Thyroid gland (tissue), 4 donors: ENCODE results near the gene CIROP. TPM values are rescaled to one million over a fixed set of nuclear protein-coding genes. Genes with fewer than 3 reads are reported as not detected.

Experiments
- DNase-seq, 2 donors: peaks; one replicate each; pipeline ENCODE4 v3.0.0-alpha.2; 2019
- H3K27ac ChIP-seq, 3 donors: fragments of 200-600 bp; sonication (generic); 1 replicate in 2 of 3; 2 replicates in 1 of 3; pipeline ENCODE4 v1.5.1; 2016 to 2019; ENCODE audit warnings: mild to moderate bottlenecking in 1 of 3, moderate library complexity in 1 of 3
- H3K27me3 ChIP-seq: fragments of 200-600 bp; sonication (generic); one replicate; pipeline ENCODE4 v1.5.1; 2019
- H3K36me3 ChIP-seq, 2 donors: fragments of 200-600 bp; sonication (generic); one replicate each; pipeline ENCODE4 v1.5.1; 2016 to 2019
- H3K4me1 ChIP-seq, 2 donors: fragments of 200-600 bp; sonication (generic); one replicate each; pipeline ENCODE4 v1.5.1; 2017 to 2019
- H3K4me3 ChIP-seq, 3 donors: fragments of 200-600 bp; sonication (generic); replicated peaks in 1 of 3; 1 replicate in 2 of 3; 2 replicates in 1 of 3; pipeline ENCODE4 v1.5.1; 2016; ENCODE audit warnings: mild to moderate bottlenecking in 1 of 3
- H3K9me3 ChIP-seq: fragments of 200-600 bp; sonication (generic); one replicate; pipeline ENCODE4 v1.5.1; 2017
- POLR2A ChIP-seq, 2 donors: fragments of 450-650 bp; IDR thresholded peaks; one replicate each; pipeline ENCODE4 v1.6.1; 2017; ENCODE audit warnings: antibody characterized with exemption in 2 of 2, mild to moderate bottlenecking in 2 of 2, moderate library complexity in 1 of 2
- WGBS, 2 donors: methylation state at CpG; one replicate each; pipeline ENCODE4 v1.1.5; 2017; 5-methylcytosine and 5-hydroxymethylcytosine counted together
- intact Hi-C: fragments of 100-400 bp; cut with DNase I; formaldehyde crosslinking; loops from one replicate; pipeline ENCODE4 v1.15.1; 2023
- total RNA-seq, 4 donors: library from RNA; depleted of rRNA; stranded (reverse); fragments of >200 nt; gene quantifications; one replicate each; pipeline ENCODE4 v1.2.3, GENCODE V29; 2016
- TF ChIP-seq, protein P1 (sequence below), 6 experiments: fragments of 200-600 bp in 3 of 6; fragments of 450-650 bp in 3 of 6; sonication (generic) in 3 of 6; IDR thresholded peaks; one replicate each; pipeline ENCODE4 v1.5.1; 2016 to 2019; ENCODE audit warnings: antibody characterized with exemption in 6 of 6, mild to moderate bottlenecking in 2 of 6, inconsistent platforms in 1 of 6, moderate library complexity in 1 of 6

Gene CIROP
- total RNA-seq, 4 donors from 2014 or later, result 0.11 TPM; not detected in 3

DNA sequence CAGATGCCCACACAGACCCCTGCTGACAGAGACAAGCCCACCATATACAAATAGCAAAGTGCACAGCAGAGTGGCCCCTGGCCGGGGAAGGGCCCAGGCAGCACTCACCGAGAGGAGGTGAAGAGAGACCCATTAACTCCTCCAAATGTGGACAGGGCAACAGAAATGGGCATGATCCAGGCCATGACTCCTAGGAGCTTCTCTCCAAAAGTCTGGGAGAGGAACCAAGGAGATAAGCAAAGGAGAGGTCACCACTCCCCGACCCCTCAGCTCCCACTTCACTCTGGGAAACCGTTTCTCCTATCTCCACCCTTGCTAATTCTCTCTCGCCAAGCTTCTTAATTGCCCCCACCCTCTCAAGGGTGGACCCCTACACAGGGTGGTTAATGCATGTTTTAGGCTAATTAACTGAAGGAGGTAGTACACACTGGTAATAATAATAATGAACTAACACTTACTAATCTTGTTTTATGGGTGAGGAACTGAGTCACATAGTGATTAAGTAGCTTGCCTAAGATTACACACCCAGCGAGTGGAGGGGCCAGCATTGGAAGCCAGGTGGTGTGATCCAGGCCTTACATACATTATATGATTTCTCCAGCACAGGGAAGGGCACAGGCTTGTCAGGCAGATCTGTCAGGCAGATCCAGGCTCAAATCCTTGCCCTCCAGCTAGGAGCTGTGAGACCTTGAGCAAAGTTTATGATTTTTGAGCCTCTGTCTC lies 33.2 kb upstream of the CIROP start:
- no peak overlapping the region for H3K27ac ChIP-seq
- H3K4me1 ChIP-seq, result peaks cover 0 to 9% of the 10 kb centered on the region in 2 donors
- H3K4me3 ChIP-seq, result no peak overlapping the region
- H3K9me3 ChIP-seq, result no peaks in the 10 kb centered on the region
- H3K27me3 ChIP-seq, result no peaks in the 10 kb centered on the region
- DNase-seq, result no peak
- H3K36me3 ChIP-seq, result peaks cover 11 to 14% of the 10 kb centered on the region in 2 donors
- intact Hi-C loops, result no loop called here
- 93% methylated on average over 6 of the region's 6 CpGs for WGBS, 2 donors
- no peak for TF ChIP-seq POLR2A (IDR thresholded peaks at IDR 0.05)
- TF ChIP-seq, protein P1, sequence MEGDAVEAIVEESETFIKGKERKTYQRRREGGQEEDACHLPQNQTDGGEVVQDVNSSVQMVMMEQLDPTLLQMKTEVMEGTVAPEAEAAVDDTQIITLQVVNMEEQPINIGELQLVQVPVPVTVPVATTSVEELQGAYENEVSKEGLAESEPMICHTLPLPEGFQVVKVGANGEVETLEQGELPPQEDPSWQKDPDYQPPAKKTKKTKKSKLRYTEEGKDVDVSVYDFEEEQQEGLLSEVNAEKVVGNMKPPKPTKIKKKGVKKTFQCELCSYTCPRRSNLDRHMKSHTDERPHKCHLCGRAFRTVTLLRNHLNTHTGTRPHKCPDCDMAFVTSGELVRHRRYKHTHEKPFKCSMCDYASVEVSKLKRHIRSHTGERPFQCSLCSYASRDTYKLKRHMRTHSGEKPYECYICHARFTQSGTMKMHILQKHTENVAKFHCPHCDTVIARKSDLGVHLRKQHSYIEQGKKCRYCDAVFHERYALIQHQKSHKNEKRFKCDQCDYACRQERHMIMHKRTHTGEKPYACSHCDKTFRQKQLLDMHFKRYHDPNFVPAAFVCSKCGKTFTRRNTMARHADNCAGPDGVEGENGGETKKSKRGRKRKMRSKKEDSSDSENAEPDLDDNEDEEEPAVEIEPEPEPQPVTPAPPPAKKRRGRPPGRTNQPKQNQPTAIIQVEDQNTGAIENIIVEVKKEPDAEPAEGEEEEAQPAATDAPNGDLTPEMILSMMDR (IDR thresholded peaks at IDR 0.05), result no peak

DNA sequence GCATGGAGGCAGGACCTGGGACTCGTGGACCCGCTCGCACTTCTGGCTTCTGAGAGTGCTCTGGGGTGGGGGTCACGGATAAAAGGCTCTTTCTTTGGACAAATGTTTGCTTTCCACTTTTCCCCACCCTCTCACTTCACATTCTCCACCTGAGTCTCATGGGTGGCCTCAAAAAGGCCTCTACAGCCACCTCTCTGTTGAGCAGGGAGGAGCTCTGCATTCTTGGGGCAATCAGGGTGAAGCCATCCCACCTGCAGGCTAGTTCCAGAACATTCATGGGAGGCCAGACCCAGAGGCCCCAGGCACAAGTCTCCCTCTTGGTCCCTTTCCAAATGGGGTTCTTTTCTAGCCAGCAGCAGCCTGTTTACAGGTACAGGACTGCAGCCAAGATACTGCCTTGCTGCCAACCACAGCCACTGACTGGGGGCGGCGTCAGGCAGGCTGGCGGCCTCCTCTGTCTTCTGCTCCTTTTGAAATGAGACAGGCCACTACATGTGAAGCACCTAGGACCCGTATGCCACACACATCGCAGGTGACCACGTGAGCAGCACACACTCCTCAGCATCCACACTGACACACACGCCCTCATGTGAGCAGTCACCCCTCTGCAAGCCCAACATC lies 32.5 kb upstream of the CIROP start:
- Histone ChIP-seq H3K36me3 (peaks cover 11 to 14% of the 10 kb centered on the region in 2 donors), H3K27ac (no peak overlapping the region), H3K27me3 (no peaks in the 10 kb centered on the region), H3K4me1 (peaks cover 0 to 8% of the 10 kb centered on the region in 2 donors), H3K9me3 (no peaks in the 10 kb centered on the region), H3K4me3 (no peak overlapping the region)
- DNase-seq, result no peak
- no peak for TF ChIP-seq POLR2A (IDR thresholded peaks at IDR 0.05)
- TF ChIP-seq, protein P1 (IDR thresholded peaks at IDR 0.05), result no peak
- 81 to 88% methylated on average over 11 of the region's 11 CpGs for WGBS, 2 donors
- intact Hi-C loops, result no loop called here

DNA sequence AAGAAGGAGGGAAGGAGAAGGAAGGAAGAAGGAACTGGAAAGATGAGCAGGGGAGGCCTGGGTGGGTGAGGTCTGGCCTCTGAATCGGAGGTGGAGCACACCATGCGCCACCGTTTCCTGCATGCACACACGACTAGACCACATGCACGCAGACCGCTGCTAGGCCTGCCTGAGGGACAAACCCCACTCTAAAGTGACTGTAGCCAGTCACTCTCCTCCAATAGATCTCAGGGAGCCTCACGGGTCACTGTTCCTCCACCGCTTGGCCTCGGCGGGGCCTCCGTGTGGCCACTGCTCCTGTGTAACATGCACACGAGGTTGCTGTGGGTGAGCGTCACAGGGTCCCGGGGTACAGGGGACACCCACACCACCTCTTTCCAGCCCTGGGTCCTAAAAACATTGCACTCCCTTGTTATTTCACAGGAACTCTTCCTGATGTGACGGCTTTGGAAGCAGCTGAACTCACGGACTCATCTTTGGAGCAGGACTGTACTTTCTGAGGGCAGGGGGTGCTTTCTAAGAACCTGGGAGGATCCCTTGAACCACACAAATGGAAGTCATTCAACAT lies 31.9 kb upstream of the CIROP start:
- Histone ChIP-seq H3K4me3 (no peak overlapping the region), H3K27me3 (no peaks in the 10 kb centered on the region), H3K4me1 (peaks cover 0 to 1% of the 10 kb centered on the region in 2 donors), H3K27ac (no peak overlapping the region), H3K9me3 (no peaks in the 10 kb centered on the region), H3K36me3 (peaks cover 11 to 14% of the 10 kb centered on the region in 2 donors)
- 90 to 93% methylated on average over 16 of the region's 16 CpGs for whole genome bisulfite sequencing, 2 donors
- DNase-seq, result no peak
- intact Hi-C loops, result no loop called here
- TF ChIP-seq POLR2A (IDR thresholded peaks at IDR 0.05), result no peak
- TF ChIP-seq, protein P1 (IDR thresholded peaks at IDR 0.05), result no peak

- peaks cover 0 to 12% of the 10 kb centered on the region in 2 donors for H3K36me3 ChIP-seq
- no peak overlapping the region for H3K27ac ChIP-seq
- H3K4me1 ChIP-seq, result no peaks in the 10 kb centered on the region
- TF ChIP-seq POLR2A (IDR thresholded peaks at IDR 0.05), result no peak
- TF ChIP-seq, protein P1 (IDR thresholded peaks at IDR 0.05), result no peak
- H3K9me3 ChIP-seq, result no peaks in the 10 kb centered on the region
- 89 to 90% methylated on average over 8 of the region's 8 CpGs for WGBS, 2 donors
- no peaks in the 10 kb centered on the region for H3K27me3 ChIP-seq
- DNase-seq, result no peak
- intact Hi-C loops, result no loop called here
- H3K4me3 ChIP-seq, result no peak overlapping the region
Observed at GRCh38 chr14:23132970-23133369, 28.2 kb upstream of the CIROP start.

GRCh38 chr14:23131482-23131881 lies 26.7 kb upstream of the CIROP start:
- no peak overlapping the region for H3K27ac ChIP-seq
- 50 to 67% methylated on average over 3 to 5 of the region's 5 CpGs for WGBS, 2 donors

More at GRCh38 chr14:23131482-23131881, 26.7 kb upstream of the CIROP start:
- intact Hi-C loops, result no loop called here
- no peak for DNase-seq
- H3K4me1 ChIP-seq, result no peaks in the 10 kb centered on the region
- H3K9me3 ChIP-seq, result no peaks in the 10 kb centered on the region
- no peaks in the 10 kb centered on the region for H3K27me3 ChIP-seq
- H3K36me3 ChIP-seq, result peaks cover 0 to 16% of the 10 kb centered on the region in 2 donors
- no peak overlapping the region for H3K4me3 ChIP-seq
- no peak for TF ChIP-seq POLR2A (IDR thresholded peaks at IDR 0.05)
- TF ChIP-seq, protein P1 (IDR thresholded peaks at IDR 0.05), result no peak
